DOHH2 (cell line): ENCODE measurements around the gene DOCK4.

Experiments used
- H3F3A ChIP-seq: fragments of 200-600 bp; sonication (generic), shearing (Covaris generic); 2 replicates; pipeline ENCODE4 v1.6.0; 2016; ENCODE audit warnings: antibody characterized with exemption, mild to moderate bottlenecking; ENCODE audit not compliant: control insufficient read depth, insufficient read depth
- H3K27ac ChIP-seq: fragments of 200-600 bp; sonication (generic); 2 replicates; pipeline ENCODE4 v1.5.1; 2014; ENCODE audit warnings: low read depth, mild to moderate bottlenecking, low read length, moderate library complexity
- H3K27me3 ChIP-seq: fragments of 200-600 bp; sonication (generic); 2 replicates; pipeline ENCODE4 v1.6.1; 2014; ENCODE audit warnings: mild to moderate bottlenecking, low read length, mixed read lengths; ENCODE audit not compliant: control insufficient read depth
- H3K36me3 ChIP-seq: fragments of 200-600 bp; sonication (generic); 2 replicates; pipeline ENCODE4 v1.6.1; 2014; ENCODE audit warnings: mild to moderate bottlenecking, low read length, moderate library complexity, mixed read lengths; ENCODE audit not compliant: control insufficient read depth
- H3K4me1 ChIP-seq: fragments of 200-600 bp; sonication (generic); 2 replicates; pipeline ENCODE4 v1.6.1; 2014; ENCODE audit warnings: mild to moderate bottlenecking, low read length, mixed read lengths; ENCODE audit not compliant: control insufficient read depth
- H3K4me2 ChIP-seq: fragments of 200-600 bp; sonication (generic); 2 replicates; pipeline ENCODE4 v1.6.0; 2014; ENCODE audit warnings: mild to moderate bottlenecking, low read length, moderate library complexity
- H3K4me3 ChIP-seq: fragments of 200-600 bp; sonication (generic); 2 replicates; pipeline ENCODE4 v1.5.1; 2014; ENCODE audit warnings: mild to moderate bottlenecking, low read length, mixed read lengths
- H3K79me2 ChIP-seq: fragments of 200-600 bp; sonication (generic); 2 replicates; pipeline ENCODE4 v1.6.1; 2014; ENCODE audit warnings: mild to moderate bottlenecking, low read length, mixed read lengths; ENCODE audit not compliant: control insufficient read depth
- H3K9me2 ChIP-seq: fragments of 200-600 bp; sonication (generic); replicated peaks from 2 replicates; pipeline ENCODE4 v1.6.1; 2014; ENCODE audit warnings: mild to moderate bottlenecking, low read length, mixed read lengths; ENCODE audit not compliant: control insufficient read depth
- H3K9me3 ChIP-seq: fragments of 200-600 bp; sonication (generic); 2 replicates; pipeline ENCODE4 v1.6.1; 2014; ENCODE audit warnings: antibody characterized with exemption, low read length, mixed read lengths; ENCODE audit not compliant: control insufficient read depth, insufficient read depth
- H4K20me1 ChIP-seq: fragments of 200-600 bp; sonication (generic); 2 replicates; pipeline ENCODE4 v1.6.0; 2014; ENCODE audit warnings: low read depth, mild to moderate bottlenecking, antibody characterized with exemption, low read length, moderate library complexity; ENCODE audit not compliant: control insufficient read depth, insufficient read depth
- EZH2phosphoT487 ChIP-seq: fragments of 200-600 bp; sonication (generic); IDR thresholded peaks from 2 replicates; pipeline ENCODE4 v1.6.1; 2017; ENCODE audit warnings: borderline replicate concordance, mild to moderate bottlenecking, antibody characterized with exemption, low read length, moderate library complexity, mixed read lengths
- TF ChIP-seq, protein P1 (sequence below): fragments of 200-600 bp; sonication (generic); IDR thresholded peaks from one replicate; pipeline ENCODE4 v1.5.1; 2014; ENCODE audit warnings: antibody characterized with exemption, mild to moderate bottlenecking, low read depth, low read length; ENCODE audit not compliant: poor library complexity, severe bottlenecking

DOCK4 gene

DNA sequence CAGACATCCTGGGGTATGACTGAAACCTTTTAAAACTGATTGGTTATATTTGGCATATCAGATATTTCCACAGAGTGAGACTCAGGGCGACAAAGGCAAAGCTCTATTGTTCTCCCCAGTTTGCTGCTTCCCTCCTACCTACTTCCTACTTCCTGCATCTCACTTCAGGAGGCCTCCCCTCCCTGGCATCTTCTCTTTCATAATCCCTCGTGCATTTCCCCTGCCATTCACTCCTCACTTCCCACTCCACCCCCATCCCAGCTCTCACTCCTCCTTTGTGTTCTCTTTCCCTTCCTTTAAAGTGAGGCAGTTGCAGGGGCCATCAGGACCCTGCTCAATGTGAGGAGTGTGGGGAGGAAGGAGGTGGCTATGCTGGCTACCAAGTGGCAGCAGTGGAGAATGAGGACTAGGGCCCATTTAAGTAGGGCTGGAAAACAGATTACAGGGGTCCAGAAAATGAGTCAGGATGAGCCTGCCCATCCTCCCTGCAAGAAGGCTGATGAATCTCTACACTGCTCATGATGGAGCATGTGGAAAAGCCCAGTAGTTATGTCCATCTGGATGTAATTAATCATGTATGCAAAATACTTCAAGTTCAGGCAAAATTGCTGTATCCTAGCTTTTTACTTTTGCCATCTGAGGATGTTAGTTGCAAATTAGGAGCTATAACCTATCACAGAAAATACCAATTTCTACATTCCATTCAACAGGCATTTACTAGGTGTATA is 332.1 kb downstream of the DOCK4 start:
- Histone ChIP-seq H3K9me3 (no peaks in the 10 kb centered on the region), H3K79me2 (no peaks in the 10 kb centered on the region), H3K27ac (no peak overlapping the region), H3K4me2 (no peak overlapping the region), H3F3A (no peaks in the 10 kb centered on the region), H3K27me3 (peaks cover 5% of the 10 kb centered on the region; the same call in 1 of the 2 replicates), H4K20me1 (no peaks in the 10 kb centered on the region), H3K36me3 (no peaks in the 10 kb centered on the region), H3K4me1 (no peaks in the 10 kb centered on the region), H3K4me3 (no peak overlapping the region), H3K9me2 (no peaks in the 10 kb centered on the region)
- TF ChIP-seq EZH2phosphoT487 = no peak
- TF ChIP-seq, protein P1, sequence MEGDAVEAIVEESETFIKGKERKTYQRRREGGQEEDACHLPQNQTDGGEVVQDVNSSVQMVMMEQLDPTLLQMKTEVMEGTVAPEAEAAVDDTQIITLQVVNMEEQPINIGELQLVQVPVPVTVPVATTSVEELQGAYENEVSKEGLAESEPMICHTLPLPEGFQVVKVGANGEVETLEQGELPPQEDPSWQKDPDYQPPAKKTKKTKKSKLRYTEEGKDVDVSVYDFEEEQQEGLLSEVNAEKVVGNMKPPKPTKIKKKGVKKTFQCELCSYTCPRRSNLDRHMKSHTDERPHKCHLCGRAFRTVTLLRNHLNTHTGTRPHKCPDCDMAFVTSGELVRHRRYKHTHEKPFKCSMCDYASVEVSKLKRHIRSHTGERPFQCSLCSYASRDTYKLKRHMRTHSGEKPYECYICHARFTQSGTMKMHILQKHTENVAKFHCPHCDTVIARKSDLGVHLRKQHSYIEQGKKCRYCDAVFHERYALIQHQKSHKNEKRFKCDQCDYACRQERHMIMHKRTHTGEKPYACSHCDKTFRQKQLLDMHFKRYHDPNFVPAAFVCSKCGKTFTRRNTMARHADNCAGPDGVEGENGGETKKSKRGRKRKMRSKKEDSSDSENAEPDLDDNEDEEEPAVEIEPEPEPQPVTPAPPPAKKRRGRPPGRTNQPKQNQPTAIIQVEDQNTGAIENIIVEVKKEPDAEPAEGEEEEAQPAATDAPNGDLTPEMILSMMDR = no peak

DNA sequence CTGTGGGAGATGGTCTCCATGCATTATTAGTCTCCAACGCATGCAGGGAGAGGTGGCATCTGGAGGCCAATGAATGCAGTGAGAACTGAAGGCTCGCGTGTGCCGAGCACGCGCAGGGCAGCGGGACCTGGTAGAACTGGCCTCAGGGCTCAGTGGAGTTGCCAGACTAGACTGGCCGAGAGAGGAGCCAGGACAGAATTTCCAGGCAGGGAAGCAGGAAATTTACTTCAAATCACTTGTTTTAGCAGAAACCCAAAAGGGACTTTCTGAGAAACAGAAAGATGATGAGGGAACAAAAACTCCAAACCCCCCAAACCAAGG is 332.9 kb downstream of the DOCK4 start:
- no peaks in the 10 kb centered on the region for H3K9me3 ChIP-seq
- H3K27ac ChIP-seq = no peak overlapping the region
- no peaks in the 10 kb centered on the region for H3K36me3 ChIP-seq
- H3K4me2 ChIP-seq = no peak overlapping the region
- no peaks in the 10 kb centered on the region for H3K79me2 ChIP-seq
- no peaks in the 10 kb centered on the region for H3K9me2 ChIP-seq
- H3K4me1 ChIP-seq = no peaks in the 10 kb centered on the region
- no peak overlapping the region for H3K4me3 ChIP-seq
- no peaks in the 10 kb centered on the region for H3F3A ChIP-seq
- peaks cover 5% of the 10 kb centered on the region; the same call in 1 of the 2 replicates for H3K27me3 ChIP-seq
- no peaks in the 10 kb centered on the region for H4K20me1 ChIP-seq
- TF ChIP-seq, protein P1 = no peak
- TF ChIP-seq EZH2phosphoT487 = no peak

DNA sequence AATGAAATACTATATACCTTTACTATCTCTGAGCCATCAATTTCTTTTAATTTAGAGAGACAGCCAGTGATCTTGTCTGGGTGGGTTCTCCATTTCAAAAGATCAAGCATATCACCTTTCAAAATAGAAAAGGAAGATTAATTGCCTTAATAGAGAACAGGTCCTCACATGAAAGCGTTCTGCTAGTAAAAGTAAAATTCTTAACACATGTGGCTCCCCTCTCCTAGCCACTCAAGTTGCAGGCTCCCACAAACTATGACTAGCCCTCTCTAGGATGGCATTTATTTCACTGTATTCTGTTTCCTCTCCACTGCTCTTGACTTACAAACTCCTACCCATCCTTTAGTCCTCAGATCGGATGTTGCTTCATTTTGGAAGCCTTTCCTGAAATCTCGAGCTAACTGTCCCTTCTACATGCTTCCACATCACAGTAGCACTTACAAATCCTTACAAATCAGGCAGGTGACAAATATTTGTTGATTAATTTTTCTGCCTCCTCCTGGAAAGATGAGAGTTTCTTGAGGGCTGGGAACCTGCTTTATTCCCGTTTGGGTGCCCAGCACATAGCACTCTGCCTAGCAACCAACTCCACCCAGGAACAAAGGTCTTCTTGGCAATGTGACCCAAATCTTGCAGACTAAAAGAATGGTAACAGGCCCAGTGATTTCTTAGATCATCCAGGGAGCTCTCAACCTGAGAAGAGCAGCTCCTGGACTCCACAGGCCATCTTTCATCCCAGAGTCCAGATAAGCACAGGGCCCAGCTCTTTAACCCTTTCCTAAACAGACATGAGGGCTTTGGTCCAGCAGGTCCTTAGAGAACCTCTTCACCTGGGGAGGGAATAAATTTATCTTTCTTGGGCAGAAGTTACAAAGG is 333.5 kb downstream of the DOCK4 start:
- no peaks in the 10 kb centered on the region for H3K9me2 ChIP-seq
- no peaks in the 10 kb centered on the region for H3K4me1 ChIP-seq
- peaks cover 5% of the 10 kb centered on the region; the same call in 1 of the 2 replicates for H3K27me3 ChIP-seq
- no peaks in the 10 kb centered on the region for H4K20me1 ChIP-seq
- no peaks in the 10 kb centered on the region for H3K36me3 ChIP-seq
- no peaks in the 10 kb centered on the region for H3K79me2 ChIP-seq
- TF ChIP-seq EZH2phosphoT487 = no peak
- TF ChIP-seq, protein P1 = no peak
- H3K4me3 ChIP-seq = no peak overlapping the region
- no peaks in the 10 kb centered on the region for H3K9me3 ChIP-seq
- no peaks in the 10 kb centered on the region for H3F3A ChIP-seq
- no peak overlapping the region for H3K4me2 ChIP-seq
- no peak overlapping the region for H3K27ac ChIP-seq
